SHP77 treated with DMSO at 0.1 percent for 48 hours (cell line): ENCODE data around the gene HELZ.

Experiments used
- DNase-seq: peaks from one replicate; lab custom pipeline; 2025; lab: John Stamatoyannopoulos, UW

Gene HELZ

DNA sequence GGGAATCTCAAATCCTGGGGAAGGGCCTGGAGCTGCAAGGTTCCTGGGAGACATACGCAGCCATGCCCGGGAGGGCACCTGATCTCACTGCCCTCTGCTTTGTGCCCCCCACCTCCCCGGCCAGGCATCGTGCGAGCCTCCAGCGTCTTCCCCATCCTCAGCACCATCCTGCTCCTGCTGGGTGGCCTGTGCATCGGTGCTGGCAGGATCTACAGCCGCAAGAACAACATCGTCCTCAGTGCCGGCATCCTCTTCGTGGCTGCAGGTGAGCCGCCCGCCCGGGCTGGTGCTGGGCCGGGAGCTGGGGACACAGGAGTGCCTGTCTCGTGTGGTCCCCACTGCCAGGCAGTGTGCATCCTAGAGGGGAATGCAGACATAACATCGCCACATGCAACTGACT is 220.3 kb downstream of the HELZ start:
- no peak for DNase-seq

DNA sequence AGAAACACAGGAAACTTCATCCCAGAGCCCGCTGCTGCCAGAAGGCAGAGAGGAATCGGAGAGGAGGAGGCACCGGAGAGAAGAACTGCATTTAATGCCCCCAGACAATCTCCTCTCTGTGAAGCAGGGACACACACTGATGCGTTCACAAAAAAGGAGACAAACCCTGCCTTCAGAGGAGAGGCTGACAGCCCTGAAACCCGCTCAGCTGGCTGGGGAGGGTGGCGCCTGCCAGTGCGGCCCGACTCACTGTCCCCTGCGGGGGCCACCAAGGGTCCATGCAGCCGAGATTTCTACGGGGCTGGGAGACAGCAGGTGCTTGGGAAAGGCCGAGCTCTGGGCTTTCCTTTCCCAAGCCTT is 222.6 kb downstream of the HELZ start:
- DNase-seq = no peak

DNA sequence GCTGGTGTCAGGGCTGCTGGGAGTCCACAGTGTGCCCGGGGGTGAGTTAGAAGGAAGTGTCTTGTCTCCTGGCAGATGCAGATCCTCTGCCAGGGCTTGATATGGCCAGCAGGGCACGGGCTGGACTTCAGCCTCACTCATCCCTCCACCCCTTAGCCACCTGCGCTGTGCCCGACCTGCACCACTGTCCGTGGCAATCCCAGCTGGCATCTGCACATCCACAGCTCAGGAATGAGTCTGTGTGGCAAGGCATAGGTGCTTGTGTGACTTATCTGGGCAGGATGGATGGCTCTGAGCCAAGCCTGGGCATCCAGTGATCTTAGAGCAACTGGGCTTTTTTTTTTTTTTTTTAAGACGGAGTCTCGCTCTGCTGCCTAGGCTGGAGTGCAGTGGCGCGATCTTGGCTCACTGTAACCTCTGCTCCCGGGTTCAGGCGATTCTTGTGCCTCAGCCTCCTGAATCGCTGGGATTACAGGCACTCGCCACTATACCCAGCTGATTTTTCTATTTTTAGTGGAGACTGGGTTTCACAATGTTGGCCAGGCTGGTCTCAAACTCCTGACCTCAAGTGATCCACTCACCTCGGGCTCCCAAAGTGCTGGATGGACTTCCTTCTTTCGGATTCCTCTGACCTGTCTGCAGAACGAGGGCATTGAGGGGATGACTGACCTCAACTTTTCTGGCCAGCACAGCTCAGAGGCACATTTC is 223.1 kb downstream of the HELZ start:
- DNase-seq = no peak

DNA sequence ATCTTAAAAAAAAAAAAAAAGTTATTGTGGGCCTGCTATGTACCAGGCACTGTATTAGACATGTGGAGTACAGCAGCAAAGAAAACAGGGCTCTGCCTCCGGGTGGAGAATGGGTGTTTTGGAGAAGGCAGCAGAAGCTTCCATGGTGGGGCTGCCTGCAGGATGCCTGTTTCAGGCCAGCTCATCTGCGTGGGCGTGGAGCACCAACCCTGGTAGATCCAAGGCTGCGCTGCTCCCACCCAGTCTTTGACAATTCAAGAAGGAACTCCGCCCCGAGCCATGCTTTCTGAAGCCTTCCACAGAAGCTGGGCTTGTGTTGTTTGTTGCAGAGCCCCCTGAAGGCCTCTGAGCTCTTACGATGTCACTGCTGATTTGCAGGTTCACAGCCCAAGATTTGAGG is 223.8 kb downstream of the HELZ start:
- no peak for DNase-seq
